ENCODE results near the gene RMND5A.

- TF ChIP-seq YY1 (IDR thresholded peaks at IDR 0.05; ENCODE audit: insufficient read depth, insufficient read length) (no peak), ZNF274 (IDR thresholded peaks at IDR 0.05; ENCODE audit: low read depth, low read length) (no peak)
Measured at GRCh38 chr2:86786001-86786536, 66.0 kb downstream of the RMND5A start.
